CD14-positive monocyte (primary cell): ENCODE measurements around the gene KLHL10. TPM values are rescaled to one million over a fixed set of nuclear protein-coding genes. Genes with fewer than 3 reads are reported as not detected.

Experiments
- DNase-seq, 3 donors: peaks; one replicate each; pipeline ENCODE4 v3.0.0-alpha.2; 2011 to 2022
- H2AFZ ChIP-seq: 2 replicates; pipeline ENCODE4 v1.6.0; 2012; ENCODE audit warnings: mild to moderate bottlenecking, low read depth, low read length, inconsistent platforms; ENCODE audit not compliant: insufficient read depth, poor library complexity, severe bottlenecking
- H3K27ac ChIP-seq, 2 donors: 1 replicate in 1 of 2; 2 replicates in 1 of 2; pipeline ENCODE4 v1.5.1; 2012 to 2013; ENCODE audit warnings: low read length in 2 of 2, control low read depth in 1 of 2, inconsistent platforms in 1 of 2, low read depth in 1 of 2, mild to moderate bottlenecking in 1 of 2
- H3K27me3 ChIP-seq, 2 donors: one replicate each; pipeline versions ENCODE4 v1.6.0 to v1.6.1; 2011 to 2013; ENCODE audit warnings: low read length in 2 of 2; ENCODE audit not compliant: control insufficient read depth in 2 of 2, insufficient read depth in 2 of 2
- H3K36me3 ChIP-seq, 2 donors: replicated peaks in 1 of 2; 1 replicate in 1 of 2; 2 replicates in 1 of 2; pipeline versions ENCODE4 v1.5.1 to v1.6.1; 2012 to 2013; ENCODE audit warnings: low read length in 2 of 2, control low read depth in 1 of 2, inconsistent platforms in 1 of 2, mild to moderate bottlenecking in 1 of 2; ENCODE audit not compliant: insufficient read depth in 2 of 2, control insufficient read depth in 1 of 2
- H3K4me1 ChIP-seq, 2 donors: 1 replicate in 1 of 2; 2 replicates in 1 of 2; pipeline versions ENCODE4 v1.5.1 to v1.6.1; 2012 to 2013; ENCODE audit warnings: low read length in 2 of 2, control low read depth in 1 of 2, inconsistent platforms in 1 of 2, mild to moderate bottlenecking in 1 of 2, moderate library complexity in 1 of 2; ENCODE audit not compliant: insufficient read depth in 2 of 2, control insufficient read depth in 1 of 2
- H3K4me2 ChIP-seq: replicated peaks from 2 replicates; pipeline ENCODE3; 2012; ENCODE audit warnings: low read length, moderate library complexity, mild to moderate bottlenecking; ENCODE audit not compliant: poor library complexity, severe bottlenecking; ENCODE audit errors: extremely low read depth
- H3K4me3 ChIP-seq, 3 experiments: fragments of 200-600 bp in 1 of 3; sonication (generic) in 1 of 3; replicated peaks in 1 of 3; 1 replicate in 2 of 3; 2 replicates in 1 of 3; pipeline ENCODE4 v1.5.1; 2011 to 2013; ENCODE audit warnings: low read length in 3 of 3, mild to moderate bottlenecking in 3 of 3, control low read depth in 2 of 3, low read depth in 2 of 3, inconsistent platforms in 1 of 3, moderate library complexity in 1 of 3
- H3K79me2 ChIP-seq: 2 replicates; pipeline ENCODE4 v1.6.0; 2012; ENCODE audit warnings: mild to moderate bottlenecking, control low read depth, inconsistent platforms, low read length, moderate library complexity; ENCODE audit not compliant: insufficient read depth
- H3K9ac ChIP-seq: 2 replicates; pipeline ENCODE4 v1.6.0; 2017; ENCODE audit warnings: low read length, mild to moderate bottlenecking; ENCODE audit not compliant: insufficient read depth, poor library complexity, severe bottlenecking
- H3K9me3 ChIP-seq, 2 donors: replicated peaks in 1 of 2; 1 replicate in 1 of 2; 2 replicates in 1 of 2; pipeline versions ENCODE4 v1.5.1 to v1.6.1; 2012 to 2013; ENCODE audit warnings: low read length in 2 of 2, control low read depth in 1 of 2; ENCODE audit not compliant: control insufficient read depth in 1 of 2, insufficient read depth in 1 of 2
- H4K20me1 ChIP-seq: 2 replicates; pipeline ENCODE4 v1.6.0; 2012; ENCODE audit warnings: mild to moderate bottlenecking, low read length, control low read depth, moderate library complexity; ENCODE audit not compliant: insufficient read depth
- H3K27ac Mint-ChIP-seq, 7 donors: one replicate each; pipeline ENCODE4 v1.8.0; 2020; ENCODE audit warnings: mild to moderate bottlenecking in 7 of 7, mixed read lengths in 7 of 7, moderate library complexity in 6 of 7, inconsistent platforms in 2 of 7
- H3K27me3 Mint-ChIP-seq, 3 donors: one replicate each; pipeline ENCODE4 v1.8.0; 2021 to 2022; ENCODE audit warnings: low read depth in 3 of 3, mild to moderate bottlenecking in 3 of 3, mixed read lengths in 3 of 3, moderate library complexity in 3 of 3, inconsistent platforms in 1 of 3
- H3K36me3 Mint-ChIP-seq, 2 donors: one replicate each; pipeline ENCODE4 v1.8.0; 2020; ENCODE audit warnings: mixed read lengths in 2 of 2, inconsistent platforms in 1 of 2, mild to moderate bottlenecking in 1 of 2
- H3K4me1 Mint-ChIP-seq: one replicate; pipeline ENCODE4 v1.8.0; 2020; ENCODE audit warnings: mild to moderate bottlenecking, mixed read lengths
- H3K4me3 Mint-ChIP-seq, 2 donors: one replicate each; pipeline ENCODE4 v1.8.0; 2020; ENCODE audit warnings: mild to moderate bottlenecking in 2 of 2, mixed read lengths in 2 of 2, moderate library complexity in 1 of 2
- H3K9me3 Mint-ChIP-seq, 7 donors: one replicate each; pipeline ENCODE4 v1.8.0; 2020 to 2022; ENCODE audit warnings: mixed read lengths in 7 of 7, mild to moderate bottlenecking in 6 of 7, moderate library complexity in 6 of 7, inconsistent platforms in 2 of 7
- CTCF ChIP-seq: fragments of 200-600 bp; IDR thresholded peaks from one replicate; pipeline ENCODE4 v1.8.0; 2022; ENCODE audit warnings: antibody characterized with exemption, mild to moderate bottlenecking
- WGBS: methylation state at CpG from one replicate; pipeline ENCODE4 v1.1.5; 2013; ENCODE audit warnings: missing lambda C conversion rate; ENCODE audit not compliant: insufficient coverage; 5-methylcytosine and 5-hydroxymethylcytosine counted together
- intact Hi-C, 2 donors: fragments of 100-400 bp; cut with micrococcal nuclease; formaldehyde crosslinking; loops; one replicate each; pipeline versions ENCODE4 v1.15.0 to v1.15.1; 2023
- polyA plus RNA-seq, 3 donors: library from polyadenylated mRNA; depleted of rRNA in 1 of 3; unstranded in 2 of 3; stranded (reverse) in 1 of 3; fragments of 300-500 nt in 2 of 3; fragments of >200 nt in 1 of 3; fragmentation: Illumina TruSeq in 2 of 3; gene quantifications; 1 replicate in 2 of 3; 2 replicates in 1 of 3; pipeline ENCODE4 v1.2.3, GENCODE V29; 2012 to 2021

KLHL10 gene
- polyA plus RNA-seq, 3 donors = 0.15 TPM; not detected in 2

GRCh38 chr17:41885733-41886132 is 48.1 kb downstream of the KLHL10 start:
- Mint-ChIP-seq H3K4me3 (no peak overlapping the region), H3K36me3 (peaks cover 74 to 97% of the 10 kb centered on the region in 2 donors), H3K9me3 (peaks cover 0 to 3% (median 0%) of the 10 kb centered on the region in 7 donors), H3K27ac (no peak overlapping the region), H3K27me3 (peaks cover 0 to 2% (median 0%) of the 10 kb centered on the region in 3 donors), H3K4me1 (no peaks in the 10 kb centered on the region)
- no peak for TF ChIP-seq CTCF
- Histone ChIP-seq H3K9me3 (no peaks in the 10 kb centered on the region), H3K36me3 (peaks cover 80 to 94% of the 10 kb centered on the region in 2 donors), H3K9ac (no peak overlapping the region), H3K79me2 (no peaks in the 10 kb centered on the region), H3K4me3 (no peak overlapping the region), H4K20me1 (peaks cover 3% of the 10 kb centered on the region), H3K4me2 (no peak overlapping the region), H3K27me3 (no peaks in the 10 kb centered on the region), H2AFZ (no peak overlapping the region), H3K4me1 (no peaks in the 10 kb centered on the region), H3K27ac (no peak overlapping the region)
- 98% methylated on average over 5 of the region's 6 CpGs for WGBS
- no peak for DNase-seq
- intact Hi-C loops = no loop called here

GRCh38 chr17:41888332-41888965 is 50.8 kb downstream of the KLHL10 start:
- no peak overlapping the region for H3K4me3 Mint-ChIP-seq
- intact Hi-C loops = no loop called here
- Histone ChIP-seq H3K79me2 (no peaks in the 10 kb centered on the region), H3K27ac (no peak overlapping the region), H3K27me3 (no peaks in the 10 kb centered on the region), H3K4me2 (no peak overlapping the region), H4K20me1 (no peaks in the 10 kb centered on the region), H3K4me3 (no peak overlapping the region), H3K36me3 (peaks cover 85 to 95% of the 10 kb centered on the region in 2 donors), H3K4me1 (no peaks in the 10 kb centered on the region), H3K9me3 (no peaks in the 10 kb centered on the region), H3K9ac (no peak overlapping the region), H2AFZ (no peak overlapping the region)
- H3K36me3 Mint-ChIP-seq = peaks cover 74 to 98% of the 10 kb centered on the region in 2 donors
- WGBS = 60% methylated on average over 4 of the region's 6 CpGs
- no peak for TF ChIP-seq CTCF
- no peak overlapping the region for H3K27ac Mint-ChIP-seq
- DNase-seq = no peak
- H3K4me1 Mint-ChIP-seq = no peaks in the 10 kb centered on the region
- no peaks in the 10 kb centered on the region for H3K9me3 Mint-ChIP-seq
- peaks cover 0 to 3% (median 0%) of the 10 kb centered on the region in 3 donors for H3K27me3 Mint-ChIP-seq
